Stimulated activated CD8-positive, alpha-beta memory T cell treated with anti-CD3 and anti-CD28 coated beads, Interleukin-15, amount 100 ng/mL, for 48 hours (primary cell): Measurements from ENCODE around the gene TSSC4.

Experiments used
- DNase-seq, 2 donors: peaks; one replicate each; pipeline ENCODE4 v3.0.0-alpha.2; 2020; ENCODE audit warnings: low read depth in 2 of 2

Gene TSSC4

GRCh38 chr11:2386591-2386990 is 14.0 kb upstream of the TSSC4 start:
- DNase-seq: no peak

GRCh38 chr11:2387266-2387987 is 13.1 kb upstream of the TSSC4 start:
- DNase-seq: no peak

GRCh38 chr11:2388431-2389376 is 11.8 kb upstream of the TSSC4 start:
- no peak for DNase-seq

GRCh38 chr11:2389377-2390026 is 11.0 kb upstream of the TSSC4 start:
- no peak for DNase-seq

- no peak for DNase-seq
Measured at GRCh38 chr11:2390091-2390724, 10.3 kb upstream of the TSSC4 start.

- DNase-seq: no peak
Measured at GRCh38 chr11:2390725-2391151, 9.8 kb upstream of the TSSC4 start.

GRCh38 chr11:2391181-2391975 is 9.2 kb upstream of the TSSC4 start:
- DNase-seq: no peak

GRCh38 chr11:2392241-2392959 is 8.2 kb upstream of the TSSC4 start:
- DNase-seq: no peak

- DNase-seq: no peak
Measured at GRCh38 chr11:2393111-2393868, 7.3 kb upstream of the TSSC4 start.

GRCh38 chr11:2393941-2394817 is 6.4 kb upstream of the TSSC4 start:
- DNase-seq: no peak

- no peak for DNase-seq
Measured at GRCh38 chr11:2394818-2395105, 5.8 kb upstream of the TSSC4 start.

GRCh38 chr11:2395211-2395730 is 5.3 kb upstream of the TSSC4 start:
- DNase-seq: no peak

- DNase-seq: no peak
Measured at GRCh38 chr11:2395856-2396255, 4.7 kb upstream of the TSSC4 start.

- no peak for DNase-seq
Measured at GRCh38 chr11:2396471-2396870, 4.1 kb upstream of the TSSC4 start.

- no peak for DNase-seq
Measured at GRCh38 chr11:2397005-2397404, 3.5 kb upstream of the TSSC4 start.

GRCh38 chr11:2398664-2399355 is 1.7 kb upstream of the TSSC4 start:
- no peak for DNase-seq

GRCh38 chr11:2399488-2400068 is 972 bp upstream of the TSSC4 start:
- no peak for DNase-seq
